IMR-90 (cell line): Measurements from ENCODE around the gene ATP1A4. TPM values are rescaled to one million over a fixed set of nuclear protein-coding genes. Genes with fewer than 3 reads are reported as not detected.

Experiments
- ATAC-seq: fragments of 200-7000 bp; cut with Tn5 transposase; 2 replicates; pipeline ENCODE4 v1.9.1; 2020; ENCODE audit warnings: low read depth, mild to moderate bottlenecking, moderate library complexity
- BruUV-seq: library from RNA; stranded (reverse); fragments of 400-500 nt; replicated peaks from 2 replicates; lab custom pipeline; 2021; lab: Mats Ljungman, UMichigan
- CTCF ChIA-PET: fragments of 300-600 bp; formaldehyde crosslinking; extraction: SDS; loops from one replicate; lab custom pipeline; 2021; ENCODE audit warnings: antibody characterized with exemption; lab: Yijun Ruan, JAX
- POLR2A ChIA-PET: fragments of 300-600 bp; sonication (Branson Sonifier 250); formaldehyde crosslinking; loops from one replicate; lab custom pipeline; 2022; ENCODE audit warnings: antibody characterized with exemption; ENCODE audit not compliant: unreplicated experiment; lab: Charles Lee
- DNase-seq: peaks from one replicate; pipeline ENCODE4 v3.0.0; 2013
- H2AFZ ChIP-seq: replicated peaks from 2 replicates; pipeline ENCODE3; 2013; ENCODE audit warnings: low read length, mild to moderate bottlenecking; ENCODE audit not compliant: poor library complexity
- H2AK5ac ChIP-seq: 2 replicates; pipeline ENCODE4 v1.6.1; 2013; ENCODE audit warnings: low read depth, low read length, inconsistent platforms
- H2AK9ac ChIP-seq: replicated peaks from 2 replicates; pipeline ENCODE3; 2013; ENCODE audit warnings: mild to moderate bottlenecking, low read depth, low read length, moderate library complexity; ENCODE audit not compliant: poor library complexity
- H2BK120ac ChIP-seq: 2 replicates; pipeline ENCODE4 v1.6.1; 2013; ENCODE audit warnings: low read depth, low read length, inconsistent platforms
- H2BK15ac ChIP-seq: 3 replicates; pipeline ENCODE4 v1.6.1; 2013; ENCODE audit warnings: low read depth, low read length, inconsistent platforms
- H2BK20ac ChIP-seq: 2 replicates; pipeline ENCODE4 v1.6.1; 2013; ENCODE audit warnings: low read depth, mild to moderate bottlenecking, inconsistent platforms, low read length, moderate library complexity
- H2BK5ac ChIP-seq: 2 replicates; pipeline ENCODE4 v1.6.1; 2013; ENCODE audit warnings: mild to moderate bottlenecking, low read depth, low read length, inconsistent platforms; ENCODE audit not compliant: poor library complexity, severe bottlenecking
- H3K14ac ChIP-seq: replicated peaks from 2 replicates; pipeline ENCODE4 v1.6.1; 2013; ENCODE audit warnings: low read depth, low read length, inconsistent platforms
- H3K18ac ChIP-seq: 2 replicates; pipeline ENCODE4 v1.6.1; 2013; ENCODE audit warnings: low read depth, low read length, control low read depth
- H3K23ac ChIP-seq: 2 replicates; pipeline ENCODE4 v1.6.1; 2013; ENCODE audit warnings: low read depth, low read length, inconsistent platforms
- H3K27ac ChIP-seq: 2 replicates; pipeline ENCODE4 v1.5.1; 2013; ENCODE audit warnings: mild to moderate bottlenecking, control low read depth, low read length; ENCODE audit not compliant: insufficient read depth
- H3K27me3 ChIP-seq: 2 replicates; pipeline ENCODE4 v1.6.1; 2013; ENCODE audit warnings: low read length; ENCODE audit not compliant: control insufficient read depth, insufficient read depth
- H3K36me3 ChIP-seq: 2 replicates; pipeline ENCODE4 v1.6.1; 2013; ENCODE audit warnings: low read length, mixed read lengths; ENCODE audit not compliant: control insufficient read depth, insufficient read depth
- H3K4ac ChIP-seq: 2 replicates; pipeline ENCODE4 v1.6.1; 2013; ENCODE audit warnings: low read depth, low read length, inconsistent platforms
- H3K4me1 ChIP-seq: 2 replicates; pipeline ENCODE4 v1.6.1; 2013; ENCODE audit warnings: low read length, mixed read lengths; ENCODE audit not compliant: control insufficient read depth, insufficient read depth
- H3K4me2 ChIP-seq: 2 replicates; pipeline ENCODE4 v1.6.1; 2013; ENCODE audit warnings: low read depth, mild to moderate bottlenecking, control low read depth, low read length, moderate library complexity
- H3K4me3 ChIP-seq: 2 replicates; pipeline ENCODE4 v1.5.1; 2013; ENCODE audit warnings: low read depth, mild to moderate bottlenecking, control low read depth, low read length, moderate library complexity; ENCODE audit not compliant: insufficient read depth
- H3K56ac ChIP-seq: 2 replicates; pipeline ENCODE4 v1.6.1; 2013; ENCODE audit warnings: low read length, inconsistent platforms; ENCODE audit not compliant: insufficient read depth; ENCODE audit errors: extremely low read depth
- H3K79me1 ChIP-seq, 2 experiments: 2 replicates each; pipeline ENCODE4 v1.6.1; 2013; ENCODE audit warnings: low read length in 2 of 2, inconsistent platforms in 1 of 2, low read depth in 1 of 2
- H3K9ac ChIP-seq: 2 replicates; pipeline ENCODE4 v1.6.1; 2013; ENCODE audit warnings: low read depth, low read length, control low read depth
- H3K9me1 ChIP-seq: 2 replicates; pipeline ENCODE4 v1.6.1; 2013; ENCODE audit warnings: low read length, inconsistent platforms; ENCODE audit not compliant: insufficient read depth
- H3K9me3 ChIP-seq: 2 replicates; pipeline ENCODE4 v1.6.1; 2013; ENCODE audit warnings: low read length; ENCODE audit not compliant: control insufficient read depth, insufficient read depth
- H4K20me1 ChIP-seq: 2 replicates; pipeline ENCODE4 v1.6.1; 2013; ENCODE audit warnings: low read length, inconsistent platforms; ENCODE audit not compliant: insufficient read depth
- H4K5ac ChIP-seq: 2 replicates; pipeline ENCODE4 v1.6.1; 2013; ENCODE audit warnings: mild to moderate bottlenecking, low read depth, low read length, control low read depth
- H4K8ac ChIP-seq, 2 experiments: 2 replicates each; pipeline ENCODE4 v1.6.1; 2013; ENCODE audit warnings: low read depth in 2 of 2, low read length in 2 of 2, control low read depth in 1 of 2, inconsistent platforms in 1 of 2
- H4K91ac ChIP-seq: 2 replicates; pipeline ENCODE4 v1.6.1; 2013; ENCODE audit warnings: low read depth, low read length, inconsistent platforms; ENCODE audit not compliant: insufficient read depth
- CEBPB ChIP-seq: IDR thresholded peaks from 2 replicates; pipeline ENCODE4 v1.6.1; 2012; ENCODE audit warnings: low read depth, low read length, improper control_type of control experiment
- CHD1 ChIP-seq: IDR thresholded peaks from 2 replicates; pipeline ENCODE4 v1.6.1; 2012; ENCODE audit warnings: low read depth, low read length, improper control_type of control experiment
- CTCF ChIP-seq: conservative IDR thresholded peaks from 2 replicates; pipeline ENCODE4 v1.5.1; 2012; ENCODE audit warnings: mild to moderate bottlenecking, low read depth, low read length, improper control_type of control experiment
- ELK1 ChIP-seq: fragments of 150-350 bp; IDR thresholded peaks from 2 replicates; pipeline ENCODE4 v1.6.1; 2016; ENCODE audit warnings: low read depth, mild to moderate bottlenecking, low read length, moderate library complexity, borderline replicate concordance
- FOS ChIP-seq: fragments of 150-350 bp; IDR thresholded peaks from 2 replicates; pipeline ENCODE4 v1.6.1; 2016; ENCODE audit warnings: low read depth, low read length
- MAFK ChIP-seq: IDR thresholded peaks from 2 replicates; pipeline ENCODE4 v1.6.1; 2012; ENCODE audit warnings: low read depth, low read length, improper control_type of control experiment
- MAZ ChIP-seq: IDR thresholded peaks from 2 replicates; pipeline ENCODE4 v1.6.1; 2012; ENCODE audit warnings: low read depth, mild to moderate bottlenecking, low read length, improper control_type of control experiment, moderate library complexity, borderline replicate concordance
- MXI1 ChIP-seq: IDR thresholded peaks from 2 replicates; pipeline ENCODE4 v1.6.1; 2012; ENCODE audit warnings: low read depth, mild to moderate bottlenecking, low read length, moderate library complexity, borderline replicate concordance
- POLR2A ChIP-seq: IDR thresholded peaks from 2 replicates; pipeline ENCODE4 v1.6.1; 2012; ENCODE audit warnings: mild to moderate bottlenecking, low read depth, low read length
- RAD21 ChIP-seq: IDR thresholded peaks from 2 replicates; pipeline ENCODE4 v1.6.1; 2012; ENCODE audit warnings: low read length, improper control_type of control experiment
- RCOR1 ChIP-seq: IDR thresholded peaks from 2 replicates; pipeline ENCODE4 v1.6.1; 2012; ENCODE audit warnings: mild to moderate bottlenecking, low read length, improper control_type of control experiment; ENCODE audit not compliant: insufficient replicate concordance
- RFX5 ChIP-seq: IDR thresholded peaks from 2 replicates; pipeline ENCODE4 v1.8.0; 2012; ENCODE audit warnings: low read depth, mild to moderate bottlenecking, low read length, moderate library complexity
- SMC3 ChIP-seq: fragments of 150-350 bp; IDR thresholded peaks from 2 replicates; pipeline ENCODE4 v1.6.1; 2016; ENCODE audit warnings: low read depth, mild to moderate bottlenecking, antibody characterized with exemption, low read length, moderate library complexity
- USF2 ChIP-seq: fragments of 150-350 bp; IDR thresholded peaks from 2 replicates; pipeline ENCODE4 v1.6.1; 2017; ENCODE audit warnings: mild to moderate bottlenecking, antibody characterized with exemption, low read length, low read depth
- WGBS, 2 experiments: methylation state at CpG; one replicate each; pipeline versions ENCODE4 v1.1.5 to v1.1.7; 2013; ENCODE audit warnings: missing lambda C conversion rate in 2 of 2; ENCODE audit not compliant: insufficient read length in 1 of 2; ENCODE audit errors: extremely low coverage in 2 of 2; 5-methylcytosine and 5-hydroxymethylcytosine counted together
- dilution Hi-C: fragments of 300-500 bp; cut with HindIII; formaldehyde crosslinking; loops from one replicate; pipeline ENCODE4 v1.14.3; 2018; ENCODE audit warnings: low sequenced_read_pairs; ENCODE audit not compliant: unreplicated experiment
- in situ Hi-C: fragments of 300-500 bp; cut with MboI; formaldehyde crosslinking; loops from 3 replicates; pipeline ENCODE4 v1.14.3; 2019; ENCODE audit warnings: low sequenced_read_pairs, inconsistent platforms, mixed read lengths
- intact Hi-C: fragments of 100-400 bp; cut with micrococcal nuclease; formaldehyde crosslinking; loops from 2 replicates; pipeline ENCODE4 v1.10.0; 2022
- polyA plus RNA-seq, 3 experiments: library from polyadenylated mRNA; depleted of rRNA; stranded (reverse); fragments of >200 nt; gene quantifications; 2 replicates each; pipeline ENCODE4 v1.2.3, GENCODE V29; 2012; ENCODE audit warnings: low replicate concordance in 1 of 3
- total RNA-seq: library from RNA; depleted of rRNA; stranded (reverse); fragments of >200 nt; gene quantifications from 2 replicates; pipeline ENCODE4 v1.2.3, GENCODE V29; 2012

ATP1A4 gene
- total and polyA plus RNA-seq, 2 of the 4 experiments (the other 2 are of a cell fraction) = not detected

- Histone ChIP-seq H3K4me2 (no peak overlapping the region), H3K27me3 (peaks cover 3% of the 10 kb centered on the region; the same call in 1 of the 2 replicates), H3K36me3 (no peaks in the 10 kb centered on the region), H3K56ac (no peak overlapping the region), H2AK9ac (peak overlapping the region; percentile 87), H2BK15ac (no peak overlapping the region; the same call in 2 of the 3 replicates), H2BK20ac (peak overlapping the region; percentile 67), H2AK5ac (peak overlapping the region; percentile 70; the same call in 1 of the 2 replicates), H4K5ac (no peak overlapping the region), H3K27ac (no peak overlapping the region), H3K4ac (no peak overlapping the region; the same call in 1 of the 2 replicates), H2AFZ (peak overlapping the region; percentile 88), H2BK5ac (no peak overlapping the region), H2BK120ac (no peak overlapping the region; the same call in 1 of the 2 replicates), H3K14ac (no peak overlapping the region), H3K4me3 (no peak overlapping the region), H3K79me1 (no peaks in the 10 kb centered on the region), H3K18ac (no peak overlapping the region), H4K8ac (peak overlapping the region in 1 of 2 experiments; percentile 54; a peak in 1 of 4 replicates), H3K23ac (no peak overlapping the region), H4K20me1 (no peaks in the 10 kb centered on the region), H4K91ac (no peak overlapping the region; the same call in 1 of the 2 replicates), H3K4me1 (peaks cover 4% of the 10 kb centered on the region), H3K9ac (no peak overlapping the region), H3K9me3 (no peaks in the 10 kb centered on the region), H3K9me1 (peaks cover 13% of the 10 kb centered on the region; the same call in 1 of the 2 replicates)
- ChIA-PET CTCF (interaction anchor here (0.5 to 3.2 kb wide), 35 partner anchors 9 to 186 kb away, joined by 3 to 63 read pairs (median 4); partner anchors contain the start of gene DCAF8), POLR2A (no interaction called here)
- dilution Hi-C loops (no loop called here), in situ Hi-C loops (loop anchor here (25.0 kb wide), 1 partner anchor 419 kb away; no protein-coding TSS in a partner anchor), intact Hi-C loops (loop anchor here (1.0 to 5.0 kb wide), 6 partner anchors 26 to 183 kb away; partner anchors contain the start of gene PEX19)
- ATAC-seq (peak; percentile 97), DNase-seq (peak; percentile 87)
- 50% methylated on average over 2 of the region's 16 CpGs; no CpG with 5 or more reads in 1 of the 2 experiments for WGBS, 2 experiments
- BruUV-seq = no TSS peak
- TF ChIP-seq FOS (no peak), CHD1 (no peak), MXI1 (no peak), POLR2A (no peak), MAZ (peak; percentile 94), RCOR1 (peak; percentile 22), RAD21 (peak; percentile 97), RFX5 (no peak), USF2 (no peak), CEBPB (no peak), MAFK (no peak), SMC3 (peak; percentile 98), CTCF (peak; percentile 98), ELK1 (no peak)
Observed at GRCh38 chr1:160193091-160193819, 41.9 kb downstream of the ATP1A4 start.
